GM21526 (cell line): Measurements from ENCODE around the gene SCAMP5.

Experiments used
- ATAC-seq: cut with Tn5 transposase; IDR thresholded peaks from one replicate; pipeline ENCODE4 v1.9.1; 2021; ENCODE audit warnings: moderate library complexity; ENCODE audit not compliant: unreplicated experiment, low FRiP score

Gene SCAMP5, protein sequence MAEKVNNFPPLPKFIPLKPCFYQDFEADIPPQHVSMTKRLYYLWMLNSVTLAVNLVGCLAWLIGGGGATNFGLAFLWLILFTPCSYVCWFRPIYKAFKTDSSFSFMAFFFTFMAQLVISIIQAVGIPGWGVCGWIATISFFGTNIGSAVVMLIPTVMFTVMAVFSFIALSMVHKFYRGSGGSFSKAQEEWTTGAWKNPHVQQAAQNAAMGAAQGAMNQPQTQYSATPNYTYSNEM

DNA sequence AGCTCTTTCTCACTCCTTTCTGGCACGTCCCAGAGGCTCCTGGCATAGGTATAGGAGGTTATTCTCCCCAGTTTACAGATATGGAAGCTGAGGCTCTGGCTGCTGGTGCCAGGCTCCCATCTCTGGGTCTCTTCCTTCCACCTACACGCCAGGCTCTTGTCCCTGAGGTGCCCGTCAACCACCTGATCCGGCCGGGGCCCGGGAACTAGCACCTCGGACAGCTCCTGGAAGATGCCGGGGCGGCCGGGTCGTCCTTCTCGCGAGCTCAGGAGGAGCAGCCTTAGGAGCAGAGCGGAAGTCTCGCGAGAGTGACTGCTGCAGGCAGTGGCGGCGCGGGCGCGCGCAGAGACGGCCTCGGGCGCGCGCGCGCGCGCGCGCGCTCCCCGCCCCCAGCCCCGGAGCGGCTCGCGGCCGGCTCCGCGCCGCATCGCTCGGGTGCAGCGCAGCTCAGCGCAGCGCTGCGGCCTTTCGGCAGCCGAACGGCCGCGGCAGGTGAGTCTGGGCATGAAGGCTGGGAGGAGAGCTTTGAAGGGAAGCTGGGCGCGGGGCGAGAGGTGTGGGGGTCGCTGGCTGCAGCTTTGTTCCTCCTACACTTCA is at the start of gene SCAMP5:
TSS of gene SCAMP5 (plus strand) at position 382 of the 597 bp plus-strand sequence. CDS start 16,277 bp downstream, outside the sequence.
- ATAC-seq = peak; percentile 73

DNA sequence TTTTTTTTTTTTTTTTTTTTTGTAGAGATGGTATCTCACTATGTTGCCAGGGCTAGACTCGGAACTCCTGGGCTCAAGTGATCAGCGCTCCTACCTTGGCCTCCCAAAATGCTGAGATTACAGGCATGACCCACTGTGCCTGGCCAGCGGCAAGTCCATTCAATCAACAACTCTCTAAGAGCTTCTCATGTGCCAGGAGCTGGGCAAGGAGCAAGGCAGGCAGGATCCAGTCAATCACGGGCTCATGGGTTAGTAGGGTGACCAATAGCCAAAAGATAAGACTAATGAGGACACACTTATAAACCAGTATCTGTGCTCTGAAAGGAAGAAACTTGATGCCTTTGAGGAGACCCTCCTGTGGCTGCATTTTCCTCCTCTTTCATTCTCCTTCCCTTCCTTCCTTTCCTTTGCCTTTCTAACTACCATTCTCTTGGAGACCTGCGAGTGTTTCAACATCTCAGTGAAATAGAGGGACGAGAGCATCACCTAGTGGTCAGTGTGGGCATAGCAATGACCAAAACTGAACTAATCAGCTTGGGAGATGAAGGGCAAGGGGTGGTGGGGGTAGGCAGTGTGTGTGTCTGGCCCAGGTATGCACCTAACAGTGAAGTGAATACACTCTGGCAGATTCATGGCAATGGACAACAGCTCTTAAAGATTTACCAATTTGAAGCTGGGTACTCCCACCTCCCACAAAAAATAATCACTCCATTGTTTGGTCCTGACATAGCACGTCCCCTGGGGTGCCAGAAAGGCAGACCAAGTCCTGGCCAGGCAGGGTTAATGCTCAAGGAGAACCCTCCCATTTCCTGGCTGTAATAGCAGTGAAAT is 45.1 kb upstream of the SCAMP5 start:
- ATAC-seq = no peak

DNA sequence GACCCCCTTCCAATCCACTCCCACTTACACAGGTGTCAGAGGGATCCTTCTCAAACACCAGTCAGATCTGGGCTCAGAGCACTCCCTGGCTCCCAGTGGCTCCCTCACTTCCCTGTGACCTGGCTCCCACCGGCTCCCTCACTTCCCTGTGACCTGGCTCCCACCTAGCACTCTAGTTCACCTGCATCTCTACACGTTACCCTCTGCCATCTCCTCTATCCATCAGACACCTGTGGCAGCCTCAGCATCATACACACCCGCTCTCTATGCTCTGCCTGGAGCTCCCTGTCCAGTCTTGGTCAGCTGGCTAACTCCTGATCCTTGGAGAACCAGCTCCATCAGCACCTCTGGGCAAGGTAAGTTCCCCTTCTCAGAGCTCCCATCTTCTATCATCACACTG is 44.4 kb upstream of the SCAMP5 start:
- no peak for ATAC-seq

DNA sequence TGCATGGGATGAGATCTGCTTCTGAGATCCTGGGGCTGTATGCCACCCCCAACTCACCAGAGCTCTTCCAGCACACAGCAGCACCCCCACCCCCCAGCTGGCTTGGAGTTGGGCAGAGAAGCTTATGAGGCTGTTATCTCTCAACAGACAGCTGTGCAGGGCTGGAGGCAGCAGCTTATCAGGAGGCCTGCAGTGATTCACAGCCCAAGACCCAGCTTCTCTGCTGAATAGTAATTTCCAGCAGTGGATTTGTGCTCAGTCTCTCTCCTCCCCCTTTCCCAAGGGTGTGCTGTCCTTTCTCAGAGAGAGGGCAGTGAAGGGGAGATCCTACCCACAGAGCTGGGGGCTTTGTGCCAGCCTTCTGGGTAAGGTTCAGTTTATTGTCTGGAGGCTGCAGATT is 40.8 kb upstream of the SCAMP5 start:
- ATAC-seq = no peak

DNA sequence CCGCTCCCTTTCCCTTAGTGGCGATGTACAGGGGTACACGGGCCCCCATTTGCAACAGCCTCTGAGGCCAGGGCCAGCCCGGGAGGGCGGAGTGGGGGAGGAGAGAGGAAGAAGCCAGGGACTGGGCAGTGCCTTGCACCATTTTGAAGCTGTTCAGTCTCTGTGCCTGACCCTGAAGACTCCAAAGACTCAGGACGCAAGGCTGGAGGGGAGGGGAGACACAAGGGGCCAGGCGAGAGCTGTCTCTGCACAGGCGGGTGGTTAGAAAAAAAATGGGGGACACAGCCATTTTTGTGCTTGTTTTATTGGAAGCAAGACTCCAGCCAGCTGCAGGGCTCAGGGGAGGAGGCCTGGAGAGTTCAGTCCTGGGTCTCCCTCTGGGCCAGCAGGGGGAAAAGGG is 40.3 kb upstream of the SCAMP5 start:
- no peak for ATAC-seq

DNA sequence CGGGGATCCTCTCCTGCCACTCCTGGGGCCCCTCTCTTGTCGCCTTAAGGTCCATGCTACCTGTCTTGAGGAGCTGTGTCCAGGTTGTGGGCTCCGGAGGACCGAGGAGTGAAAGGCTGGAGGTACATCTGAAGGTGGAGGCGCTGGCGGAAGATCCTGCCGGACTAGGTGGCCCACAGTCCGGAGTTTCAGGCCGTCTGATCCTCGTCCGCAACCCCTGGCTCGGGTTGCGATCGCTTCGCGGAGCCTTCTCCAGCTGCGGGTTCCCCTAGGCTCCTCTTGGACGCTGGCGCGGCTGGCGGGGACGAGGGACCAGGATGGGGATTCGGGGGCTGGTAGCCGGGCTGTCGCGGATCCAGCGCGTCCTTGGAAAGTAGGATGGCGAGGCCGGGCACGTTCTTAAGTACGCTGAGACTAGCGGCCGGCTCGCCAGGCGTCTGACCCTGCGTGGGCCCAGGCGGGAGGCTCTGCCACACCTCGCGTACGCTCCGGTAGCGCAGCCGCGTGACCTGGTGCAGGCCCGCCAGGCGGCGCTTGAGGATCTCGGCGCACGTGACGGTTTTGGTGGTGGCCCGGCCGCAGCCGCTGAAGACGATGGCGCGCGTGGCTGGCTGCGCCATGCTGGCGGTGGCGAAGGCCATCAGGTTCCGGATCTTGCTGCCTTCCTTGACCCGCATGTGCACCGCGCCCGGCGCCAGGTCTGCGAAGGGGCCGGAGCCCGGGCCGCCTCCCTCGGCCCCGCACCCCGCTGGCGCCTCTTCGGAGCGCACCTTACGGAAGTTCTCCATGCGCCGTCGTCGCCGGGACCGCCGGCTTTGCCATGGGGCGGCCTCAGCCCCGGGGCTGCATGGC is 39.3 kb upstream of the SCAMP5 start:
- peak; percentile 40 for ATAC-seq

DNA sequence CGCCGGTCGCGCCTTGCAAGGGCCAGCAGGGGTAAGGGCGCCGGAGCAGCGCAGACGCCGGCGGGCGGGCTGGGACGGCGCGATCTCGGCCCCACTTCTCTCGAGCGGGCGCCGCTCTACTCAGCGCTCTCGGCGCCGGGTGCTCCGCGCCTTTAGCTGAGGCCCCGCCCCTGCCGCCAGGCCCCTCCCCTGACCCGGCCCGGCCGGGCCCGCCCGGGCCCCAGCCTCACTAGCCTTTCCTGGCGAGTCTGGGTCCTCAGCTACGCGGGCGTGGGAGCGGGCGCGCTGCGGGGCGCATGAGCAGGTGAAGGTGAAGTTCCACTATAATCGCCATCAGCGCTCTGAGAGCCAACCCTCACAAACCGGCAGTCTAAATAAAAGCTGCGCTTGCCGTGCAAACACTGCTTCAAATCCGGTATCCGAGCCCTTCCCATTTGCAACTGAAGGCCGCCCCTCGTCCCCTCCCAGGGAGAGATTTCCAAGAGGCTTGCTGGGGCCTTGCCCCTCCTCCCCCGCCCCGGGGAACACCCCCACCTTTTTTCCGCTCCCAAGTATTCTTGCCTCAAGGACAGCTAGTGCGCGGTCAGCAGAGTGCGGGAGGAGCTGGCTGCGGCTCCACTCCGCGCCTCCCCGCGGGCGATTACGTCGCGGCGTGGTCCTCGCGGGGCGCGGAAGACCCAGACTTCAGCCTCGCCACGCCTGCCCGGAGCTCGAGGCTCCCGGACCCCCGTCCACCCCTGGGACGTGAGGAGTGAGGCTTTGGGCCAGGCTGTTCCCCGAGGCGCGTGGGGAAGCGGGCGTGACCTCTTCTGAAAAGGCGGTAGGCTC is 38.5 kb upstream of the SCAMP5 start, which contains the start of gene RPP25:
TSS of gene RPP25 (minus strand) at position 125 of the 828 bp plus-strand sequence. CDS start 189 bp downstream, outside the sequence.
- peak; percentile 62 for ATAC-seq

DNA sequence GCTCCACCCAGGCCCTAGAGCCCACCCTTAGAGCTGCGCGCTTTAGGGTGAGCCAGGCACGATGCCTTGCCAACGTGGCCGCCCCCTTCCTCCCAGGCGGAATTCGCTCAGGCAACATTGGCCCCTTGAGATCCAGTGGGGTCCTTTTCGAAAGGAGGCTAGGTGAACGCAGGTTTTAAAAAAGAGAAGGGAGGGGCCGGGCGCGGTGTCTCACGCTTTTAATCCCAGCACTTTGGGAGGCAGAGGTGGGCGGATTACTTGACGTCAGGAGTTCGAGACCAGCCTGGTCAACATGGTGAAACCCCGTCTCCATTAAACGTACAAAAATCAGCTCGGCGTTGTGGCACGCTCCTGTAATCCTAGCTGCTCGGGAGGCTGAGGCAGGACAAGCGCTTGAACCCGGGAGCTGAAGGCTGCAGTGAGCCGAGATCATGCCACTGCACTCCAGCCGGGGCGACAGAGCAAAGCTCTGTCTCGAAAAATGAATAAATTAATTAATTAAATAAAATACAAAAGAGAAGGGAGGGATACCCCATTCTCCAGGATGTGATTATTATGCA is 37.8 kb upstream of the SCAMP5 start:
- no peak for ATAC-seq

DNA sequence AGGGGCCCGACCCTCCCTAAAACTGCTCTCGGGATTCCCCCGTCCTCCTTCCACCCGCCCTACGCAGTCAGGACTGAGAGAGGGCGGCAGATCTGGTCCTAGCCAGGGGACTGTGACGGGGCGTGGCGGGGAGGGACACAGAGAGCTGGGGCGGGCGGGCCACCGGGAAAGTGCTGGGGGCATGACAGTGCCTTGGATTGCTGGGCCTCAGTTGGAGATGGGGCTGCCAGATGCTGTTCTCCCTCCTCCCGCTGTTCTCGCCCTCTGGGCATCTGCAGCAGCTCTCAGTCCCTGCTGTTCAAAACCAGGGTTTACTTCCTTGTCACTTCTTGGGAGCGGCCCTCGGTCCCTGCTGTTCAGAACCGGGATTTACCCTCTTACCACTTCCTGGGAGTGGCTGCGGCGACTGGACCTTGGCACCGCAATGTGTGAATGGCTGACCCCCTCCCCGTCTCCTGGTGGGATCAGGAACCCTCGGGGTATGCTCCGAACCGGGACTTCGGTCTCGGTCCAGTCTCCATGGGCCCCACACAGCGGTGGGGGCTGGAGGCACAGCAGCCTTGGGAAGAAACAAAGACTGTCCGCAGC is 36.9 kb upstream of the SCAMP5 start:
- no peak for ATAC-seq

DNA sequence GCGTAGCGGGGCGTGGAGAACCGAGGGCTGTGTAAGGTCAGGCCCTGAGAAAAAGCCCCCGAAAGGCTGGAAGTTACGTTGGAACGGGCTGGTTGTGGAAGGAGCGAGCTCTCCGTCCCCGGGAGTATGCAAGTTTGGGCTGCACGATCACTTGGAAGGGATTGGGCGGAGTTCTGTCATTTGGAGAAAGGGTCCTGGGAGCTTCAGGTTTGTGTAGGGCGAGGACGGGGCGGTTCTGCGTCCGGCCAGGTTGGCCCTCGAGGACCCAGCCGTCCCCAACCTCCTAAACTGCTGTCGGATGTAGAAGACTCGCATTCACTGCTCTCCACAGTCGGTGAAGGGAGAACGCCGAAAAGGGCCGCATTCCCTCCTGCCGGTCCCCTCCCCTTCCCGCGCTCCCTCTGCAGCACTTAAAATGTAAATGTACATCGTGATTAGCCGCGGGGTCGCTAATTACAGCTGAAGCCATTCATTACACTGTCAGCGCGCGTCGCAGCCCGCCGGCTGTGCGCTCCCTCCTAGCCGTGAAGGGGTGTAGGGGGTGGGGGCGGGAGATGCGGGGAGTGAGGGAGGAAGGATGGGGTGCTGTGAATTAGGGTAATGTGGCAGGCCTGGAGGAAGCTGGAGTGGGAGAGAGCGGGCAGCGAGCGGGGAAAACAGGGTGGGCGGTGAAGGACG is 36.3 kb upstream of the SCAMP5 start:
- no peak for ATAC-seq

DNA sequence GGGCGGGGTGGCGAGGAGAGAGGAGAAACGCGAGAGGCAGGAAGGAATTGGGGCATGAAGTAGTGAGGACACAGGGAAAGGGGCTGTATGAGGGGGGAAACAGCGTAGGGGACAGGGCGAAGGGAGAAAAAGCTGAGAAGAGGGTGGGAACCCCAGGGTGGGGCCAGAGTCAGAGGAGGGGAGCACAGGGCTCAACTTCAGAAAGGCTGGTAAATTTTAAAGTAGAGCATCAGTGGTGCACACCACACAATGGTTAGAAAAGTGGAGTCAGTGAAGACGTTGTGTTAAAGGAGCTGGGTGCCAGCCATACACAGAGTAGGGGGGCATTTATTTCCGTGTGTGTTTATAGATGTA is 35.8 kb upstream of the SCAMP5 start:
- no peak for ATAC-seq

DNA sequence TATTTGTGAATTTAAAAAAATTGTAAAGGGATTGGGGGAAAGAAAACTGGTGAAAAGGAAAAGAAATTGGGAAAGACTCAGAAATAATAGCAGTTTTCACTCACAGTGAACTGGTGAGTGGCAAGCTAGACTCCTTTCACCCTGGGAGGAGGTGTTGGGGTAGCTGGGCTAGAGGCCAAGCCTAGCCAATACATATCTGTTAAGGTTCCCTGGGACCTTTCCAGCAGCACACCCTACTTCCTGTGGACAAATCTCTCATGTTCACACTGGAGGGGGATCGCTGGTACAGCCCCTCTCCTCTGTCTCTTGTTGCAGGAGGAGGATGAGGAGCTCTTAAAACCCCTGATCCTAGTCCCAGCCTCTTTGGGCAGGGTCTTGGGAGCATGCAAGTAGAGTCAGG is 35.1 kb upstream of the SCAMP5 start:
- ATAC-seq = no peak

DNA sequence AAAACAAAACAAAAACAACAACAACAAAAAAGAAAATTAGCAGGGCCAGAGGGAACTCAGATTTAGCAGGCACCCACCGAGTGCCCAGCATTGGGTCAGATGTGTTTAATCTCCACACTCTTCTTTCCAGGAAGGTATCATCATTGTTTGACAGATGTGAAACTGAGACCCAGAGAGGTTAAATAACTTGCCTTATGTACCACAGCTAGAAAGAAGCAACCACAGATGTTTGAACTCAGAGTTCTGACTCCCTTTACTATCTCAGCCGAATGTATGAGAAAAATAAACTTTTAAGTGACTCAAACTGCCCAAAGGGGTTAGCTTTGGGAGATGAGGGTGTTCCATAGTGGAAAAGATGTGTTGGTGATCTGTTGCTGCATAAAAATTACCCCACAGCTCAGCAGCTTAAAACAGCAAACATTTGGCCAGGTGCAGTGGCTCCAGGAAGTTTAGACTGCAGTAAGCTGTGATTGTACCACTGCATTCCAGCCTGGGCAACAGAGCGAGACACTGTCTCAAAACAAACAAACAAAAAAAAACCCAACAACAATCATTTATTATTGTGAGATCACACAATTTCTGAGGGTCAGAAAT is 34.3 kb upstream of the SCAMP5 start:
- no peak for ATAC-seq

DNA sequence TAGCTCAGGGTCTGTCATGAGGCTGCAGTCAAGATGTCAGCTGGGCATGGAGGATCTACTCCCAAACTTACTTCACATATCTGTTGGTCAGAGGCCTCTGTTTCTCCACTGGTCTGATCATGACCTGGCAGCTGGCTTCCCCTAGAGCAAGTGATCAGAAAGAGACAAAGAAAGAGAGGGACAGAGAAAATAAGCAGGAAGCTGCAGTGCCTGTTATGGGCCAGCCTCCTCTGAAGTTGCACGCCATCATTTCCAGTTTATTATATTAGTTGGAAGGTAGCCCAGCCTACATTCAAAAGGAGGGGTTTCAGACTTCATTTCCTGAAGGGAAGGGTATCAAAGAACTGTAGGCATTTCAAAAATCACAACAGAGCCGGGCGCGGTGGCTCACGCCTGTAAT is 33.7 kb upstream of the SCAMP5 start:
- no peak for ATAC-seq

DNA sequence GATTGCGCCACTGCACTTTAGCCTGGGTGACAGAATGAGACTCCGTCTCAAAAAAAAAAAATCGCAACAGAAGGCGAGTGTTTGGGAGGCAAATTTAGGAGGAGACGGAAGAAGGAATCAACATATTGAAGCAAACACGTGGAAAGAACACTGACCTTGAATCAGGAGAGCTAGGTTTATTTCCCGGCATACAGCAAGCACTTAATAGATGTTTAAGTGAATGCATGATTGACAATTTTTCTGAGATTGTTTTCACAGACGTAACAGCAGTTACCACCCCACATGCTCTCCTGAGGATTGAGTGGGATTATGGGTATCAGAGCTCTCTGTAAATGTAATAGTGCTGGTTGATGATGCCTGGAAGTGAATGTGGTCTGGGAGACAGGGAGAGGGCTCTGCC is 33.1 kb upstream of the SCAMP5 start:
- ATAC-seq = no peak

DNA sequence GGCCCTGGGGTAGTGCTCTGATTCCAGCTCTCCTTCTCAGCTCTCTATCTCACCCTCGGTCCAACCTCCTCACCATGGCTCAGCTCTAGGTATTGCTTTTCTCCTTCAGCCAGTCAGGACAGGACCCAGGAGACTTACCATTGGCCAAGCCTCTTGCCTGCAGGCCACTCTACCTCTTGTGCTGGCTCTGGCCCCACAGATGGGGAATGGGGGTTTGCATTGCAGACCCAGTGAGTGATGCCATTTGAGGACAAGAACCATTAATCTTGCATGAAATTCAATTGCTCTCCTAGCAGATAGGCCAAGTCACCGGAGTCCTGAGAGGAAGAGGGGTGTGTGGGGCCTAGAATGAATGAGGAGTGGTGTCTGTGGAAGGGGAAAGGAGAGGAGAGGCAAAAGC is 32.7 kb upstream of the SCAMP5 start:
- ATAC-seq = no peak

DNA sequence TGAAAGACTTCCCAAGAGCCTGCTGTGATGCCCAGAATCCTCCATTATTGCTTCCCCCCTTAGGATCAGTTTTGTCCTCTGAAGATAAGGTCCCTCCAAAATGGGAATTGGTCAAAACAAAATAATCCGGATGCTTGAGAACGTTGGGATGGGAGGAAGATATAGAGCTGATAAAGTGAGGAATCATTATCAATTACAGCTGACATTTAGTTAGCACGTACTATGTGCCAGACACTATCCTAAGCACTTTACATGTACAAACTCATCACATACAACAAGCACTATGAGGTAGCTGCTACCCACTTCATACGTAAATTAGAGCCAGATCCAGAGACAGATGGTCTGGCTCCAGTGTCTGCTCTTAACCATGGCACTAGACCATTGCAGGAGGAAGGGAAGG is 32.1 kb upstream of the SCAMP5 start:
- no peak for ATAC-seq

DNA sequence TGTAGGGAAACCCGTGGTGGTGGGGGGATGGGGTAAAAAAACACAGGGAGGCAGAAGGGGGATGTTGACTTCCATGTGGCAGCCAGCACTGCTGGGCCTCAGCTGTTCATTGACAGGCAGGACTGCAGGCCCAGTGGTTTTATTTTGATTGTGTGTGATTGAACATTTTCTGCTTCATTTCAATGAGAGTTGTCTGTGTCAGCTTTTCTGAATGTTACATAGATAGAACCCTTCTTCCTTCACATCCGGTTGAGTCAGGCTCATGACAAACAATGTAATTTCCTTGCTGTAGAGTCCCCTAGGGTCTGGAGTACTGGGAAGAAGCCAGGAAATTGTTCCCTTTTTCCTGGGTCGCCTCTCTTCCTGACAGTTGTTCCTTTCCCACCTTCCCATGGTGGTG is 30.6 kb upstream of the SCAMP5 start:
- ATAC-seq = no peak
